BJ (cell line): ENCODE data around the gene GBX1. TPM values are rescaled to one million over a fixed set of nuclear protein-coding genes. Genes with fewer than 3 reads are reported as not detected.

Source experiments
- CTCF ChIA-PET: fragments of 350-600 bp; formaldehyde crosslinking; extraction: SDS; loops from one replicate; lab custom pipeline; 2021; ENCODE audit warnings: antibody characterized with exemption, inconsistent platforms; lab: Yijun Ruan, JAX
- POLR2A ChIA-PET: fragments of 300-600 bp; sonication (Branson Sonifier 250); formaldehyde crosslinking; extraction: SDS; loops from one replicate; lab custom pipeline; 2021; ENCODE audit warnings: antibody characterized with exemption; lab: Charles Lee
- DNase-seq: peaks from one replicate; pipeline ENCODE4 v3.0.0-alpha.2; 2011; ENCODE audit warnings: low read depth
- H3K27me3 ChIP-seq: 2 replicates; pipeline ENCODE4 v1.6.0; 2011; ENCODE audit warnings: low read length; ENCODE audit not compliant: control insufficient read depth, insufficient read depth
- H3K36me3 ChIP-seq: 2 replicates; pipeline ENCODE4 v1.5.1; 2011; ENCODE audit warnings: low read length; ENCODE audit not compliant: control insufficient read depth, insufficient read depth
- H3K4me3 ChIP-seq: 2 replicates; pipeline ENCODE4 v1.5.1; 2011; ENCODE audit warnings: low read depth, mild to moderate bottlenecking, control low read depth, low read length
- CTCF ChIP-seq: IDR thresholded peaks from 2 replicates; pipeline ENCODE4 v1.5.1; 2011; ENCODE audit warnings: low read depth, mild to moderate bottlenecking, control low read depth, inconsistent platforms, low read length, moderate library complexity; ENCODE audit not compliant: insufficient read depth
- polyA plus RNA-seq: library from polyadenylated mRNA; depleted of rRNA; stranded (reverse); fragments of >200 nt; gene quantifications from 2 replicates; pipeline ENCODE4 v1.2.3, GENCODE V29; 2011

GBX1 gene
- polyA plus RNA-seq, 1 experiment = not detected

GRCh38 chr7:151177310-151177709 is 9.8 kb upstream of the GBX1 start:
- TF ChIP-seq CTCF = no peak
- POLR2A ChIA-PET = no interaction called here
- no peak overlapping the region for H3K4me3 ChIP-seq
- DNase-seq = no peak
- CTCF ChIA-PET = interaction anchor here (1.1 to 2.0 kb wide), 5 partner anchors 12 to 279 kb away, joined by 3 to 5 read pairs (median 4); no protein-coding TSS in a partner anchor
- peaks cover 28% of the 10 kb centered on the region for H3K27me3 ChIP-seq
- no peaks in the 10 kb centered on the region for H3K36me3 ChIP-seq

GRCh38 chr7:151176401-151176800 is 8.9 kb upstream of the GBX1 start:
- POLR2A ChIA-PET = no interaction called here
- CTCF ChIA-PET = interaction anchor here (1.1 to 2.0 kb wide), 5 partner anchors 11 to 278 kb away, joined by 3 to 5 read pairs (median 4); no protein-coding TSS in a partner anchor
- peaks cover 27% of the 10 kb centered on the region for H3K27me3 ChIP-seq
- no peak overlapping the region for H3K4me3 ChIP-seq
- no peak for DNase-seq
- H3K36me3 ChIP-seq = no peaks in the 10 kb centered on the region
- TF ChIP-seq CTCF = no peak

- CTCF ChIA-PET = interaction anchor here (0.6 to 2.0 kb wide), 3 partner anchors 30 to 277 kb away, joined by 3 to 5 read pairs (median 4); no protein-coding TSS in a partner anchor
- no peak for TF ChIP-seq CTCF
- POLR2A ChIA-PET = no interaction called here
- H3K36me3 ChIP-seq = no peaks in the 10 kb centered on the region
- H3K4me3 ChIP-seq = no peak overlapping the region
- no peak for DNase-seq
- H3K27me3 ChIP-seq = peaks cover 26% of the 10 kb centered on the region
These were observed 8.4 kb upstream of the GBX1 start for GRCh38 chr7:151175793-151176311.

- no peak overlapping the region for H3K4me3 ChIP-seq
- peaks cover 26% of the 10 kb centered on the region for H3K27me3 ChIP-seq
- DNase-seq = no peak
- CTCF ChIA-PET = interaction anchor here (0.6 to 1.1 kb wide), 4 partner anchors 9 to 296 kb away, joined by 3 read pairs; no protein-coding TSS in a partner anchor
- no peaks in the 10 kb centered on the region for H3K36me3 ChIP-seq
- TF ChIP-seq CTCF = no peak
- POLR2A ChIA-PET = no interaction called here
These were observed 7.7 kb upstream of the GBX1 start for GRCh38 chr7:151175047-151175792.
